ENCODE data around the gene INSRR. TPM values are rescaled to one million over a fixed set of nuclear protein-coding genes. Genes with fewer than 3 reads are reported as not detected.

Gene INSRR
- total RNA-seq, 1 experiment from 2014 or later: not detected

DNA sequence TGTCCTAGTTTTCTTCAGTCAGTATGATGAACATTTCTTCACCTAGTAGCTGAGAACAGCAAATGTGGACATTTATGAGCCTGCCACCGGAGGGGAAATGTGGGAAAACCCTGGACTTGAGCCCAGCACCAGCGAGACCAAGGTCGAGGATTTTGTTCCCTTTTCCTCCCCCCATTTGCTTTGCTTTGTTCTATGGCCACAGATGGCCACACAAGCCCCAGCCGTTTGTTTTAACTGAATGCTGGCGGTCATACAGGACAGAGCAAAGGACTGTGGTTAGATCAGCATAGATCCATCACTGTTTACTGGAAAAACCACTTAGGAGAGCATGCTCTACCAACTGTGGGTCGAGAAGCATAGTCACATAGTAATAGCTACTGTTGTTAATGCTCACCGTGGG is 63.1 kb downstream of the INSRR start:
- H3K36me3 ChIP-seq (ENCODE audit: control insufficient read depth, insufficient read depth, low read length): peaks cover 31% of the 10 kb centered on the region; the same call in 1 of the 2 replicates
- DNase-seq (ENCODE audit: low read depth, low spot score) (no peak), ATAC-seq (no peak)
- no peak overlapping the region for H3K4me3 ChIP-seq (ENCODE audit: low read depth in 2 of 2, low read length in 2 of 2)
- no peak overlapping the region for H3K27ac ChIP-seq (ENCODE audit: low read length)
- H3K27me3 ChIP-seq (ENCODE audit: control insufficient read depth, insufficient read depth, low read length): no peaks in the 10 kb centered on the region
- no peaks in the 10 kb centered on the region for H3K4me1 ChIP-seq (ENCODE audit: control insufficient read depth, insufficient read depth, low read length)
- intact Hi-C loops (cut with micrococcal nuclease; ENCODE audit: unreplicated experiment) (no loop called here), in situ Hi-C loops (cut with HindIII; ENCODE audit: low pct_unique_long_range_greater_than_20kb, low sequenced_read_pairs) (no loop called here)
- ChIA-PET CTCF (interaction anchor here (0.8 to 1.6 kb wide), 2 partner anchors 64 to 69 kb away, joined by 3 to 7 read pairs; partner anchors contain the start of gene NTRK1), POLR2A (no interaction called here)
- TF ChIP-seq POLR2AphosphoS5 (IDR thresholded peaks at IDR 0.05; ENCODE audit: low read depth, low read length): no peak
- TF ChIP-seq, protein P1, sequence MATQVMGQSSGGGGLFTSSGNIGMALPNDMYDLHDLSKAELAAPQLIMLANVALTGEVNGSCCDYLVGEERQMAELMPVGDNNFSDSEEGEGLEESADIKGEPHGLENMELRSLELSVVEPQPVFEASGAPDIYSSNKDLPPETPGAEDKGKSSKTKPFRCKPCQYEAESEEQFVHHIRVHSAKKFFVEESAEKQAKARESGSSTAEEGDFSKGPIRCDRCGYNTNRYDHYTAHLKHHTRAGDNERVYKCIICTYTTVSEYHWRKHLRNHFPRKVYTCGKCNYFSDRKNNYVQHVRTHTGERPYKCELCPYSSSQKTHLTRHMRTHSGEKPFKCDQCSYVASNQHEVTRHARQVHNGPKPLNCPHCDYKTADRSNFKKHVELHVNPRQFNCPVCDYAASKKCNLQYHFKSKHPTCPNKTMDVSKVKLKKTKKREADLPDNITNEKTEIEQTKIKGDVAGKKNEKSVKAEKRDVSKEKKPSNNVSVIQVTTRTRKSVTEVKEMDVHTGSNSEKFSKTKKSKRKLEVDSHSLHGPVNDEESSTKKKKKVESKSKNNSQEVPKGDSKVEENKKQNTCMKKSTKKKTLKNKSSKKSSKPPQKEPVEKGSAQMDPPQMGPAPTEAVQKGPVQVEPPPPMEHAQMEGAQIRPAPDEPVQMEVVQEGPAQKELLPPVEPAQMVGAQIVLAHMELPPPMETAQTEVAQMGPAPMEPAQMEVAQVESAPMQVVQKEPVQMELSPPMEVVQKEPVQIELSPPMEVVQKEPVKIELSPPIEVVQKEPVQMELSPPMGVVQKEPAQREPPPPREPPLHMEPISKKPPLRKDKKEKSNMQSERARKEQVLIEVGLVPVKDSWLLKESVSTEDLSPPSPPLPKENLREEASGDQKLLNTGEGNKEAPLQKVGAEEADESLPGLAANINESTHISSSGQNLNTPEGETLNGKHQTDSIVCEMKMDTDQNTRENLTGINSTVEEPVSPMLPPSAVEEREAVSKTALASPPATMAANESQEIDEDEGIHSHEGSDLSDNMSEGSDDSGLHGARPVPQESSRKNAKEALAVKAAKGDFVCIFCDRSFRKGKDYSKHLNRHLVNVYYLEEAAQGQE (IDR thresholded peaks at IDR 0.05; ENCODE audit: insufficient read depth in 1 of 2, low read depth in 2 of 2, low read length in 1 of 2): no peak
- H3K9me3 ChIP-seq (ENCODE audit: control insufficient read depth, insufficient read depth, low read depth, low read length): no peaks in the 10 kb centered on the region
- no TSS peak for BruUV-seq (replicated peaks)

DNA sequence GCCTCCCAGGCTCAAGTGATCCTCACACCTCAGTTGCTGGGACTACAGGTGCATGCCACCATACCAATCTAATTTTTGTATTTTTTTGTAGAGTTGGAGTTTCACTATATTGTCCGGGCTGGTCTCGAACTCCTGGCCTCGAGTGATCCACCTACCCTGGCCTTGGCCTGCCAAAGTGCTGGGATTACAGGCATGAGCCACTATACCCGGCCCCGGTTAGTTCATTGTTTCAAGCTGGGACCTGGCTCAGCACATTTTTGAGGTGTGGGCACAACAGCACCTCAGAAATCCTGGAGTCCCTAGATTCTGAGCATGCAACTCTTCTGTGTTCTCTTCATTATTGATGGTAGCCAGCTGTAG is 63.6 kb downstream of the INSRR start:
- no peak for DNase-seq (ENCODE audit: low read depth, low spot score)

More for the DNA sequence above, 63.6 kb downstream of the INSRR start:
- in situ Hi-C loops (cut with HindIII; ENCODE audit: low pct_unique_long_range_greater_than_20kb, low sequenced_read_pairs) (no loop called here), intact Hi-C loops (cut with micrococcal nuclease; ENCODE audit: unreplicated experiment) (no loop called here)
- TF ChIP-seq, protein P1 (IDR thresholded peaks at IDR 0.05; ENCODE audit: insufficient read depth in 1 of 2, low read depth in 2 of 2, low read length in 1 of 2): no peak
- TF ChIP-seq TCF7L2 (IDR thresholded peaks at IDR 0.05; ENCODE audit: low read depth, low read length): no peak
- TF ChIP-seq, protein P2, sequence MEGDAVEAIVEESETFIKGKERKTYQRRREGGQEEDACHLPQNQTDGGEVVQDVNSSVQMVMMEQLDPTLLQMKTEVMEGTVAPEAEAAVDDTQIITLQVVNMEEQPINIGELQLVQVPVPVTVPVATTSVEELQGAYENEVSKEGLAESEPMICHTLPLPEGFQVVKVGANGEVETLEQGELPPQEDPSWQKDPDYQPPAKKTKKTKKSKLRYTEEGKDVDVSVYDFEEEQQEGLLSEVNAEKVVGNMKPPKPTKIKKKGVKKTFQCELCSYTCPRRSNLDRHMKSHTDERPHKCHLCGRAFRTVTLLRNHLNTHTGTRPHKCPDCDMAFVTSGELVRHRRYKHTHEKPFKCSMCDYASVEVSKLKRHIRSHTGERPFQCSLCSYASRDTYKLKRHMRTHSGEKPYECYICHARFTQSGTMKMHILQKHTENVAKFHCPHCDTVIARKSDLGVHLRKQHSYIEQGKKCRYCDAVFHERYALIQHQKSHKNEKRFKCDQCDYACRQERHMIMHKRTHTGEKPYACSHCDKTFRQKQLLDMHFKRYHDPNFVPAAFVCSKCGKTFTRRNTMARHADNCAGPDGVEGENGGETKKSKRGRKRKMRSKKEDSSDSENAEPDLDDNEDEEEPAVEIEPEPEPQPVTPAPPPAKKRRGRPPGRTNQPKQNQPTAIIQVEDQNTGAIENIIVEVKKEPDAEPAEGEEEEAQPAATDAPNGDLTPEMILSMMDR (IDR thresholded peaks at IDR 0.05): no peak
- no peak for TF ChIP-seq POLR2AphosphoS5 (IDR thresholded peaks at IDR 0.05; ENCODE audit: low read depth, low read length)
- TF ChIP-seq SIN3A (IDR thresholded peaks at IDR 0.05; ENCODE audit: borderline replicate concordance, insufficient read depth, low read depth, low read length): no peak
- ATAC-seq: no peak
- ChIA-PET CTCF (interaction anchor here (0.7 kb wide), 1 partner anchor 41 kb away, joined by 4 read pairs; no protein-coding TSS in a partner anchor), POLR2A (no interaction called here)
- Histone ChIP-seq H3K27me3 (ENCODE audit: control insufficient read depth, insufficient read depth, low read length) (no peaks in the 10 kb centered on the region), H3K27ac (ENCODE audit: low read length) (no peak overlapping the region), H3K4me1 (ENCODE audit: control insufficient read depth, insufficient read depth, low read length) (no peaks in the 10 kb centered on the region), H3K4me3 (ENCODE audit: low read depth in 2 of 2, low read length in 2 of 2) (no peak overlapping the region), H3K9me3 (ENCODE audit: control insufficient read depth, insufficient read depth, low read depth, low read length) (no peaks in the 10 kb centered on the region), H3K36me3 (ENCODE audit: control insufficient read depth, insufficient read depth, low read length) (peaks cover 28% of the 10 kb centered on the region; the same call in 1 of the 2 replicates)
- no TSS peak for BruUV-seq (replicated peaks)
